HepG2 (cell line): Measurements from ENCODE around the gene SNX9. TPM values are rescaled to one million over a fixed set of nuclear protein-coding genes. Genes with fewer than 3 reads are reported as not detected.
A peak's percentile ranks its signal among the peaks of the same experiment; 100 is the strongest.

ENCODE experiments used
- BCL6 ChIP-seq: IDR thresholded peaks from 2 replicates; pipeline ENCODE4 v1.6.1; 2016; ENCODE audit warnings: missing genetic modification reagents, missing compliant biosample characterization
- CHD2 ChIP-seq: IDR thresholded peaks from 2 replicates; pipeline ENCODE4 v1.6.1; 2011; ENCODE audit warnings: low read depth, low read length, improper control_type of control experiment
- GTF3A ChIP-seq: sonication (generic); formaldehyde crosslinking; conservative IDR thresholded peaks from 2 replicates; pipeline ENCODE4 v1.4.0; 2020; ENCODE audit warnings: mild to moderate bottlenecking, missing genetic modification reagents
- HDAC2 ChIP-seq: sonication (generic); formaldehyde crosslinking; IDR thresholded peaks from 2 replicates; pipeline ENCODE4 v1.4.0; 2020; ENCODE audit warnings: missing genetic modification reagents
- HMG20B ChIP-seq: conservative IDR thresholded peaks from 2 replicates; pipeline ENCODE4 v1.6.1; 2016; ENCODE audit warnings: missing genetic modification reagents, missing compliant biosample characterization
- MAF1 ChIP-seq: sonication (generic); formaldehyde crosslinking; IDR thresholded peaks from 2 replicates; pipeline ENCODE4 v1.5.0; 2020; ENCODE audit warnings: missing genetic modification reagents, borderline replicate concordance
- NFRKB ChIP-seq: fragments of 450-650 bp; IDR thresholded peaks from 2 replicates; pipeline ENCODE4 v1.6.1; 2017
- RXRA ChIP-seq: sonication (generic); formaldehyde crosslinking; IDR thresholded peaks from 2 replicates; pipeline ENCODE4 v1.5.1; 2020; ENCODE audit warnings: missing genetic modification reagents
- RXRB ChIP-seq: IDR thresholded peaks from 2 replicates; pipeline ENCODE4 v1.6.1; 2016; ENCODE audit warnings: borderline replicate concordance, missing genetic modification reagents, missing compliant biosample characterization
- SETDB1 ChIP-seq: sonication (generic); formaldehyde crosslinking; IDR thresholded peaks from 2 replicates; pipeline ENCODE4 v1.5.1; 2020; ENCODE audit warnings: missing genetic modification reagents, mild to moderate bottlenecking, borderline replicate concordance
- SMC3 ChIP-seq: IDR thresholded peaks from 2 replicates; pipeline ENCODE4 v1.6.1; 2011; ENCODE audit warnings: low read length, improper control_type of control experiment
- SOX5 ChIP-seq: IDR thresholded peaks from 2 replicates; pipeline ENCODE4 v1.6.1; 2016; ENCODE audit warnings: borderline replicate concordance
- SRSF1 ChIP-seq: fragments of 200-400 bp; formaldehyde crosslinking; optimal IDR thresholded peaks from 2 replicates; pipeline ENCODE3; 2017; ENCODE audit warnings: mild to moderate bottlenecking, low read depth, low read length, moderate library complexity
- TAF15 ChIP-seq: fragments of 200-400 bp; formaldehyde crosslinking; IDR thresholded peaks from one replicate; pipeline ENCODE4 v1.6.1; 2018; ENCODE audit warnings: mild to moderate bottlenecking, low read depth, low read length; ENCODE audit not compliant: poor library complexity, severe bottlenecking
- TRIM22 ChIP-seq: fragments of 450-650 bp; IDR thresholded peaks from 2 replicates; pipeline ENCODE4 v1.6.1; 2017
- ZBTB34 ChIP-seq: sonication (generic); formaldehyde crosslinking; IDR thresholded peaks from 2 replicates; pipeline ENCODE4 v1.8.0; 2022; ENCODE audit warnings: mild to moderate bottlenecking, missing genetic modification reagents
- ZBTB44 ChIP-seq: sonication (generic); formaldehyde crosslinking; IDR thresholded peaks from 2 replicates; pipeline ENCODE4 v1.4.0; 2020; ENCODE audit warnings: missing genetic modification reagents
- ZFP82 ChIP-seq: sonication (generic); formaldehyde crosslinking; IDR thresholded peaks from 2 replicates; pipeline ENCODE4 v1.5.1; 2020; ENCODE audit warnings: mild to moderate bottlenecking, missing genetic modification reagents, borderline replicate concordance
- ZNF124 ChIP-seq: sonication (generic); formaldehyde crosslinking; IDR thresholded peaks from 2 replicates; pipeline ENCODE4 v1.4.0; 2020; ENCODE audit warnings: missing genetic modification reagents
- ZNF350 ChIP-seq: sonication (generic); formaldehyde crosslinking; IDR thresholded peaks from 2 replicates; pipeline ENCODE4 v1.4.0; 2020; ENCODE audit warnings: mild to moderate bottlenecking, low read depth, missing genetic modification reagents, borderline replicate concordance
- ZNF563 ChIP-seq: sonication (generic); formaldehyde crosslinking; IDR thresholded peaks from 2 replicates; pipeline ENCODE4 v1.8.0; 2022; ENCODE audit warnings: mild to moderate bottlenecking, moderate library complexity, missing genetic modification reagents
- ZNF615 ChIP-seq: sonication (generic); formaldehyde crosslinking; IDR thresholded peaks from 2 replicates; pipeline ENCODE4 v1.5.0; 2020; ENCODE audit warnings: mild to moderate bottlenecking, missing genetic modification reagents, borderline replicate concordance
- ZNF747 ChIP-seq: sonication (generic); formaldehyde crosslinking; IDR thresholded peaks from 2 replicates; pipeline ENCODE4 v1.8.1; 2023; ENCODE audit warnings: missing genetic modification reagents, mild to moderate bottlenecking, borderline replicate concordance
- ZNF788 ChIP-seq: sonication (generic); formaldehyde crosslinking; IDR thresholded peaks from 2 replicates; pipeline ENCODE4 v1.5.0; 2020; ENCODE audit warnings: mild to moderate bottlenecking, missing genetic modification reagents, borderline replicate concordance
- ZNF891 ChIP-seq: sonication (generic); formaldehyde crosslinking; IDR thresholded peaks from 2 replicates; pipeline ENCODE4 v1.5.0; 2020; ENCODE audit warnings: mild to moderate bottlenecking, missing genetic modification reagents
- polyA plus RNA-seq, 8 experiments: library from polyadenylated mRNA; depleted of rRNA in 3 of 8; stranded (reverse) in 7 of 8; unstranded in 1 of 8; fragments of >200 nt; fragmentation: Illumina TruSeq in 4 of 8; extraction: Trizol in 4 of 8; gene quantifications; 2 replicates each; pipeline versions ENCODE4 v1.2.1 to v1.2.3, GENCODE V29; 2011 to 2016; ENCODE audit warnings: low read depth in 4 of 8, missing spikeins in 1 of 8, mixed read lengths in 1 of 8; ENCODE audit not compliant: insufficient read depth in 1 of 8
- total RNA-seq, 5 experiments: library from RNA; depleted of rRNA; stranded (reverse); fragments of >200 nt; fragmentation: Illumina TruSeq; extraction: Trizol; gene quantifications; 2 replicates each; pipeline ENCODE4 v1.2.3, GENCODE V29; 2016; ENCODE audit warnings: low read depth in 1 of 5

Gene SNX9
- total and polyA plus RNA-seq, 2 of the 13 experiments (the other 11 are each of a cell fraction or from before 2014, with no cell fraction given) = 21.9 to 36.0 TPM

GRCh38 chr6:157823528-157824370 is 703 bp downstream of the SNX9 start (continued):
- TF ChIP-seq ZNF350 (CRISPR knock-in tag) = no peak
- peak; percentile 11; the same call in 1 of the 2 replicates for TF ChIP-seq RXRB
- no peak for TF ChIP-seq TAF15
- TF ChIP-seq GTF3A (CRISPR knock-in tag) = peak; percentile 73; the same call in 1 of the 2 replicates
- TF ChIP-seq ZNF891 = no peak
- TF ChIP-seq ZNF563 (CRISPR knock-in tag) = peak; percentile 65; the same call in 1 of the 2 replicates
- TF ChIP-seq SOX5 (CRISPR knock-in tag) = no peak; the same call in 1 of the 2 replicates
- TF ChIP-seq TRIM22 = no peak
- no peak for TF ChIP-seq SMC3
- no peak for TF ChIP-seq ZNF615 (CRISPR knock-in tag)
- no peak for TF ChIP-seq HMG20B (CRISPR knock-in tag)
- no peak for TF ChIP-seq MAF1 (CRISPR knock-in tag)
- peak; percentile 3; the same call in 1 of the 2 replicates for TF ChIP-seq ZNF788
- TF ChIP-seq ZFP82 (CRISPR knock-in tag) = no peak
- 0 out of 2 replicates have a peak, but pooled peaks have one; percentile 12 for TF ChIP-seq ZBTB34 (CRISPR knock-in tag)
- TF ChIP-seq BCL6 (CRISPR knock-in tag) = 0 out of 2 replicates have a peak, but pooled peaks have one; percentile 12
- no peak for TF ChIP-seq HDAC2 (CRISPR knock-in tag)
- no peak for TF ChIP-seq NFRKB
- TF ChIP-seq CHD2 = no peak
- TF ChIP-seq SRSF1 = no peak
- TF ChIP-seq ZNF124 (CRISPR knock-in tag) = no peak
- TF ChIP-seq ZNF747 (CRISPR knock-in tag) = no peak
- TF ChIP-seq SETDB1 (CRISPR knock-in tag) = no peak
- no peak for TF ChIP-seq ZBTB44 (CRISPR knock-in tag)
- no peak; the same call in 1 of the 2 replicates for TF ChIP-seq RXRA (CRISPR knock-in tag)
